NK-92 (cell line): ENCODE measurements around the gene DSCAML1.

Experiments used
- DNase-seq: peaks from one replicate; lab custom pipeline; 2025; ENCODE audit not compliant: unreplicated experiment; lab: John Stamatoyannopoulos, UW

The DSCAML1 gene

GRCh38 chr11:117478926-117479325 lies 318.1 kb downstream of the DSCAML1 start:
- no peak for DNase-seq

DNA sequence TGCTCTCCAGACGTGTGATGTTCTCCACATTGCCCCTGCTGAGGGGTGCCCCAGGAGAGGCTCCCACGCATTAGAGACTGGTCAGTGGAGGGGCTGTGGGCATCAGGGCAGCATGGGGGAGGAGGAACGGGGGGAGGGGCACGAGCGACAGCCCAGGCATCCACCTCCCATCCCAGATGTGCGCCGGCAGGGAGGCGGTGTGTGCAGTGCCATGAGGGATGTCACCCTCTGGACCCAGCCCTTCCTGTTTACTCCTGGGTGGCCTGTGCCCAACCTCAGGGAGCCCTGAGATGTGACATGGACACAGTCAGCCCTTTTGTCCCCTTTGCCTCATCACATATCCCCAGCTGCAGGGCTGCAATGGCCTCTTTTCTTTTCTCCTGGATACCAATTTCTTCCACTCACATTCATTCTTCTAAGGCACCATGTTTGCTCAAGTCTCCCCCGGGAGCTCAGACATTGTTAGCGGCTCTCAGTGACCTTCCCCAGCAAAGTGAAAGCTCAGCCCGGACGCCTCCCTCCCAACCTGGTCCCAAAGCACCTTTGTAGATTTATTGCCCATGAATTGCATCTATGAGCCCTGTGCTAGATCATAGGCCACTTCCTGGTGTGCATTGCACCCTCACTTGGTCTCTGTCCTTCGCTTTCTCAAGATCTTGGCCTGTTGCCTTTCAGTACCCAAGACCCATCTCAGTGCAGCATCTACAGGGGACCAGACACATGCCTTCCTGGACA lies 318.7 kb downstream of the DSCAML1 start:
- no peak for DNase-seq

DNA sequence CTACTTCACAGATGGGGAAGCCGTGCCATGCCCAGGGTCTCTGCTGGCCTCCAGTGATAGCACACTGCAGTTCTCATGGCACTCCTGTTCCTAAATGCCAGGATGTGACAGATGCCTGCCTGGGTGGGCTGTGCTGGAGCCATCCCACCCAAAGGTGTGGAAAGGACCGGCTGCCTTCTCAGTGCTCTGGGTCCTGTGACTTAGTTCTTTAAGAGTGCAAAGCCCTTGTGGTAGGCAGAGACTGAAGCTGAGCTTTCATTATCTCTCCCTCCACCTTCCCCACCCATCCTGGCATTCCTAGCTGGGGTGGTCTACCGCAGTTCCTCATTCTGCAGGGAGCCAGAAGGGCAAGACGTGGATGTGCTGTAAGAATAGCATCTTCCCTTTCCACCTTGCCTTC lies 319.3 kb downstream of the DSCAML1 start:
- DNase-seq = no peak

GRCh38 chr11:117476531-117477142 lies 320.4 kb downstream of the DSCAML1 start:
- DNase-seq = no peak

DNA sequence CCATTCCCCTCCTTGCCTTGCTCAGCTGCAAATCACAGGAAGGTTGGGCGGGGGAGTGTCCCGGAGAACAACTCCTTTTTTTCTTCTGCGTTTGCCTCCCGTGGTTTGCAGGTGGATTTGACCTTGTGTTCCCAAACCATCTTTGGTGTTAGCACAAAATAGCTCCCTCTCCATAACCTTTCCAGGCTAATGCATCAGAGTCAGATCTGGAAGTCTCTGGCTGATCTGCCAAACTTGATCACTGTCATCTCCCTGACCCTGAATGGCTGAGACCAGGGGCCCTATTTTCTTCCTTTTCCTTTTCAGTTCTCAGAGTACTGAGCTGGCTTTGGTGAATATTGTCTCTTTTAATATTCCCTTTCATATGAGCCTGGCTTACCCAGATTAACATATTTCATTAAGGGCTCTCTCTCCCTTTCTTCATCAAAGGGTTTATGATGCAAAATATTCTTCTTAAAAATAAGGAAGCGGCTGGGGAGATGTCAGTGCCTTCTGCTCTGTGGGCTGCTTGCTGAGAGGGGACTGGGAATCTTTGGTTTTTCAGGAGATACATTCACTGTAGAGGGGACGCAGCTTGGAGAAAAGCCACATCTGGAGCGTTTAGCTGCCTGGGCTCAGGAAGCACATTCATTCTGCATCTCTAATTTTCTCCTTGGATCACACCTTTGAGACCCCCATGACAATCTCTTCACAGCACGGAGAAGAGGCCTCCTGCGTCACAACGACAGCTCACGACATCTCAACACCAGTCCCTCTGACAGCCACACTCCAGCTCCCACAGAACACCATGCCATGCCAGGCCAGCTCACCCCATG lies 321.1 kb downstream of the DSCAML1 start:
- no peak for DNase-seq

DNA sequence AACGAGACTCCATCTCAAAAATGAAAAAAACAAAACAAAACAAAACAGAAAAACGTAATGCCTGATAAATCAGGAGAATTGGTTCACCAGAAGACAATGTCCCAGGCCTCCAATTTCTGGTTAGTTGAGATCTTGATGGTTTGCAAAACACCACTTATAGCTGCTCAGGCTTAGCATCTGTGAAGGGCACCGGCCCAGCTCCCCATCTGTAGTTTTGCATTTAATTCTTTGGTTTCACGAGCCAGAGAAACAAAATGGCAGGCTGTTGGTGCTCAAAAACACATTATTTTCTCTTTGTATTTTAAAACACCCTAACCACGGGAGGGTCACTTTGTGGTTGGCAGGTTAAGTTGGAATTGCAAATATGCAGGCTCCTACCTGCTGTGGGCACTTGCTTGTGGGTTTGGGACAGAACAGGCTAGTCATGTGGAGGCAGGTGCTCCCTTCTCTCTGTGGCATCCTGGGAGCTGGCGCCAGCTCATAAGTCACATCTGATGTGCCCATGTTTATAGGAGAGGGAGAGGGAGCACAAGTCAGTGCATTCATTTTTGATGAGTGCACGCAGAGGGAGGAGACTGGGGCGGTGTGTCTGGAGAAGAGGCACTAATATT lies 323.4 kb downstream of the DSCAML1 start:
- DNase-seq = no peak

DNA sequence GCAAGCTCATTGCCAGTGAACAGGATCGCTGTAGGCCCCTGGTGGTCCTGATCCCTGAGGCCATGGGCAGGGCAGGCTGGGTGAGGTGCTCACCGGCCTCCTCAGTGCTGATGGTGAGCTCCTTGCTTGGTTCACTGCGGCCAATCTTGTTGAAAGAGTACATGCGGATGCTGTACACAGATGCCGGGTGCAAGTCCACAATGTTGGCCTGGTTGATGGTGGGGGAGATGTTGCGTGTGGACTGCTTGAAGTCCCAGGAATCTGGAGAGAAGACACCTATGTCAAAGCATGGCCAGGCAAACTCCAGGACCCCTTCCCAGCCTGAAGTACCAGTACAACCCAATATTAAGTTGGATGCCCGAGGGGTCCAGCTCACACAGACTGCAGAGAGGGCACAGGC lies 325.2 kb downstream of the DSCAML1 start:
- DNase-seq = no peak

DNA sequence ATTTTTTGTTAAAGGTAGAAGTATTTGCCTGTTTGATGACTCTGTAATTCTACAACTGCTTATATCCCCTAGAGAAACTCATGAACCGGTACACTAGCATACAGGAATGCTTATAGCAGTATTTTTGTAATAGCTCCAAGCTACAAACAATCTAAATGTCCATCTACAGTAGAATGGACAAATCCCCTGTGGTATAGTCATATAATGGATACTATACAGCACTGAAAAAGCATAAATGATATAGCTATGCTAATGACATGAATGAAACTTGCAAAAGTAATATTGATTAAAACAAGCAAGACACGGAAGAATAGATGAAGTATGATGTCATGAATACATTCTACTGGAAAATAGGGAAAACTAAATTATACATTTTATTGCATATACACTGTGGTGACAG lies 326.4 kb downstream of the DSCAML1 start:
- no peak for DNase-seq

GRCh38 chr11:117468888-117469287 lies 328.1 kb downstream of the DSCAML1 start:
- no peak for DNase-seq

DNA sequence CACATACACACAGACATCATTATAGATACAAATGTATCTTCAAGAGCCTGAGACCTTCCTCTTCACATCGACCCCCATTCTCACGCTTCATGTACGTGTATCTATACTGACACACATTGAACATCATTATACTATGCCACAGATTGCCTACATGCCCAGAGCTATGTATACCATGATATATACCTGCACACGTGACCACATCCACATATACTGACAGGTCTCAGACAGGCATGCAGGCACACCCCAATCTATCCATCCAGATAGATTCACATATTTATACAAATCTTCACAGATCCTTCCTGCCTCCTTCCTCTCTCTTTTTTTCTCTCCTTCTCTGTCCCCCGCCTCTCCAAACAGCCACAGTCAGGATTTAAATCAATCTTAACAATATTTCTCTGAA lies 329.2 kb downstream of the DSCAML1 start:
- DNase-seq = no peak

GRCh38 chr11:117466966-117467365 lies 330.1 kb downstream of the DSCAML1 start:
- DNase-seq = no peak

DNA sequence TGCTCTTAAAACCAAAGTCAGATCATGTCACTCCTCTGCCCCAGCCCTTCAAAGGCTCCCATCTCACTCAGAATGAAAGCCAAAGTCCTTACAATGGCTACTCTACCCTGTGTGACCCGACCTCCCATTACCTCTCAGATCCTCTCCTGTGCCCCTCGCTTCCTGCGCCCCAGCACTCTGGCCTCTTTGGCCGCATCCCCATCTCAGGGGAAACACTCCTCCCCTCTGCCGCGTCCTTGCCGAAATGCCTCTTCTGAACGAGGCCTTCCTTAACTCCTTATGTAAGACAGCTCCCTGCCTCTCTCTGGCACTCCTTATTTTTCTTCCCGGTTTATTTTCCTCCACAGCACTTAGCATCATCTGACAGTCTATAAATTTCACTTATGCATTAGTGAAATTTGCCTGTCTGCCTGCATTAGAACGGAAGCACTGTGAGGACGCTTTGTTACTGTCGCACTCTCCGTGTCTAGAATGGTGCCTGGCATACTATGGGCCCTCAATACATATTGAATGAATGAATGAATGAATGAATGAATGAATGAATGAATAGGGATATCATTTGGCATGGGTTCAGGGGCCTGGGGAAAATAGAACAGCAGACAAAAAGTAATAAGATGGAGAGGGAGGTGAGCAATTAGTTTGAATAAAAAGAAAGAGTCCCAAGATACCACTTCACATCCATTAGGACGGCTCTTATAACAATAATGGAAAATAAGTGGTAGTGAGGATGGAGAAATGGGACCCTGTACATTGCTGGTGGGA lies 331.6 kb downstream of the DSCAML1 start:
- no peak for DNase-seq

DNA sequence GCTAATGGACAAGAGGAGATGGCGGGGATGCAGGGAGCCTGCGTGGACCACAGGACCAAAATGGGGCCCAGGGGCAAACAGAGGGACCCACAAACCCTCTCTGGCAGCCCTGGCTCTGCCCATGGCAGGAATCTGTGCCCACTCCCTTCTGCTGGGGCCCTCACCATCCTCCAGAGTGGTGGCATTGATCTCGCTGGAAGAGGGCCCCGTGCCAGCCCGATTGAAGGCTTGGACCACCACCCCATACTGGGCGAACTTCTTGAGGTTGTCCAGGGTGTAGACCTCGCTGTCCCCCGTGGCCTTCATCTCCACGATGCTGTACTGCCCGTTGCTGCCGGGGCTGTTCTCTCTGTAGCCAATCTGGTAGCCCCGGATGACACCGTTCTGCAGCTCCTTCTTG lies 332.2 kb downstream of the DSCAML1 start:
- DNase-seq = no peak

DNA sequence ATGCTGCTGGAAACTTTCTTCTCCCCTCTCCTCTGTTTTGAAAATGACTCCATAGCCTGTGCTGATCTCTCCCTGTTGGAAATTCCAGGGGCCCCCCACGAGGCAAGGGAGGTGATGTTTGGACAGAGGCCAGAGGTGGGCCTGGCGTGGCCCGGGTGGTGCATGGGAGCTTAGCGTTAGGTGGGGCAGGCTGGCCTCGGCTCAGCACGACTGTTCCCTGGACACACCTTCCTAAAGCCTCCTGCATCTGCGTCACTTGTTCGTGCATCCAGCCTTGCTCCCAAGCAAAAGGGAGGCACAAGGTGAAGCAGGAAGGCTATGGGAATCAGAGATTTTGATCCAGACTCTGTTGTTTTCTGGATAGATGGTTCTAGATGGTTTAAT lies 334.2 kb downstream of the DSCAML1 start:
- no peak for DNase-seq

DNA sequence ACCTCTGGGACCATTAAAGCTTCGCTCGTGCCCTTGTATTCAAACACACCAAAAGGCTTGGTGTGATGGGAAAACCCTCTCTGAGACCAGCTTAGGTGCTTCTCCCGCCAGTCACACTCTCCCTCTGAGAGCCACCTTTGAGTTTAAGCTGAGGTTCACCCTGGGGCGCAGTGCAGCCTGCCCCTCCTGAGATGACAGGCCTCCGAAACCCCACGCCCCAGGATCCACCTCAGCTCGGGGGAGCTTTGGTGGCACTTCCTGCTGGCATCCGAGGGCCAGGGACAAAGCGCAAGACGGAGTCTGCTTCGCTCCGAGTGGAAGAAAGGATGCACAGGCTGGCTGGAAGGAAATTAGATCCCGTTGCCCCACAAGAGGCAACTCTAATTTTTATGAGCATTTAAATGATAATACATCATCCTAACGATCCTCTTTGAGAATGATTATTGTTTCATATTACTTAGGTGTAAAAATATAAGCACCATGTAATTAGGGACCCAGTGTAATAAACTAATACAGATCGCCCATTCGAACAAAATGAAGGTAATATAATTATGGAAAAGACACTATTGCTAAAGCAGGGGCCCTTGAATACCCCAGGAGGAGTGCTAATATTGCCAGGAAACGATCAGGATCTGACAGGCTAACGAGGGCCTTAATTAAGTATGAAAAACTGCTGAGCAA lies 334.7 kb downstream of the DSCAML1 start:
- DNase-seq = no peak

- no peak for DNase-seq
Observed at GRCh38 chr11:117461396-117462182, 335.4 kb downstream of the DSCAML1 start.

DNA sequence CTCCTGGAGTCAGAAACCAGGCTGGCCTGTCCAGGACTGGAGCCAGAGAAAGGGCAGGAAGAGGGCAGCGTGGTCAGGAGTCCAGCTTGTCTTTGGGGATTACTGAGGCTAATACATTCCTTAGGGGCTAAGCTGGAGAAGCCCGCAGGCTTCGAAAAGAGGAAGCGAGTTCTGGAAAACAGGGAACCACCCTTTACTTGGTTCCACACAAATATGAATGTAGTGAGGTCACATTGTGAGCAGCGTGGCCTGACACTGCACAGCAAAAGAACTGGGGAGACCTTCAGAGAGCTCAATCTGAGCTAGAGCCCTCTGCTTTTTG lies 337.1 kb downstream of the DSCAML1 start:
- no peak for DNase-seq

DNA sequence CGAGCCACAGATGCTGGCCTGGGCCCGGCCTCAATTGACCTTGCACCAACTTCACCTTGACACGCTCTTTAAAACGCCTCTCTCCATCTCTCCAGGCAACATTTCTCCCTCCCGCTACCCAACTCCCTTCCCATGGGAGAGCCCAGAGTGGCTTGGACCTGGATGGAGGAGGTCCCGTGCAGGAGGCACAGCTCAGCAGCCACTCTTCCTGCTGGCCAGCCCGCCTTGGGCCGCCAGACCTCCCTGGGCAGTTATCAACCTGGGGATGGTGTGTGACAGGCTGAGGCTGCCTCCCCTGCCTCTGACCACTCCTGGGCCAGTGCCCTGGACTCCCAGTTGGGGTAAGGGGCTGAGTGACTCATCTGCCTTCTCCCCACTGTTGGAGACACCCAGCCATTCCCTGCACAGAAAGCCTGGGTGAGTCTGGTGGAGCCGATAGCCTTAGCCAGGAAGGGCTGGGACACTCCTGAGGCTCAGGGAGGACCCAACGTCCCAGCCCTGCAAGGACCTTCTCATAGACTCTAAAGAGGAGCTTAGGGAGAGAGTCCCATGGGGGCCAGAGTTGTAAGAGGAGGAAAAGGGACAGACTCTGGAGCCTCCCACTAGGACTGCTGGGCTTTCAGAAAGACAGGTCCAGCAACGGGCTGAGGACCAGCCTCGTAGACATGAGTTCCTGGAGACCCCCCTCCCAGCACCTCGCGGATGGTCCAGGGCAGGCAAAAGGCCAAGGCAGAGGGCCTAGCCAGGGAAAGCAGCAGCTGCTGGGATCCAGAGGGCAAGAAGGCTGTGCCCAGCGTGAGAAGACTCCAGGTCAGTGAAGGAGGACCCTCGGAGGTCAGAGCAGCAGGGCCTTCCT lies 337.7 kb downstream of the DSCAML1 start:
- no peak for DNase-seq
